Body of pancreas (tissue), 4 donors: ENCODE results near the gene ZNF181.

ENCODE experiments used
- CTCF ChIP-seq, 7 experiments: fragments of 450-650 bp in 4 of 7; fragments of 200-600 bp in 3 of 7; sonication (generic) in 3 of 7; IDR thresholded peaks; one replicate each; pipeline ENCODE4 v1.5.1; 2016 to 2019; ENCODE audit warnings: antibody characterized with exemption in 7 of 7
- POLR2A ChIP-seq, 3 donors: fragments of 450-650 bp; IDR thresholded peaks; one replicate each; pipeline ENCODE4 v1.6.1; 2016; ENCODE audit warnings: antibody characterized with exemption in 3 of 3, mild to moderate bottlenecking in 2 of 3

- TF ChIP-seq CTCF (IDR thresholded peaks at IDR 0.05), result no peak
- no peak for TF ChIP-seq POLR2A (IDR thresholded peaks at IDR 0.05)
Measured at GRCh38 chr19:34687348-34687747, 46.7 kb upstream of the ZNF181 start.
